Spleen (tissue), 11 donors: ENCODE results near the gene RFX3. TPM values are rescaled to one million over a fixed set of nuclear protein-coding genes. Genes with fewer than 3 reads are reported as not detected.

Source experiments
- DNase-seq: peaks from one replicate; pipeline ENCODE4 v3.0.0-alpha.2; 2020
- H3K27ac ChIP-seq, 8 donors: fragments of 200-600 bp; sonication (generic) in 7 of 8; 1 replicate in 4 of 8; 2 replicates in 4 of 8; pipeline versions ENCODE4 v1.5.0 to v1.8.0; 2016 to 2021; ENCODE audit warnings: inconsistent platforms in 4 of 8, mild to moderate bottlenecking in 4 of 8, moderate library complexity in 1 of 8
- H3K27me3 ChIP-seq, 7 donors: fragments of 200-600 bp; sonication (generic) in 6 of 7; replicated peaks in 1 of 7; 1 replicate in 4 of 7; 2 replicates in 3 of 7; pipeline versions ENCODE4 v1.5.0 to v1.8.0; 2016 to 2021; ENCODE audit warnings: inconsistent platforms in 3 of 7, mild to moderate bottlenecking in 1 of 7
- H3K36me3 ChIP-seq, 6 donors: fragments of 200-600 bp; sonication (generic) in 5 of 6; 1 replicate in 4 of 6; 2 replicates in 2 of 6; pipeline versions ENCODE4 v1.5.0 to v1.8.0; 2016 to 2021; ENCODE audit warnings: inconsistent platforms in 2 of 6
- H3K4me1 ChIP-seq, 6 donors: fragments of 200-600 bp; sonication (generic) in 5 of 6; 1 replicate in 3 of 6; 2 replicates in 3 of 6; pipeline versions ENCODE4 v1.5.0 to v1.8.0; 2016 to 2021; ENCODE audit warnings: inconsistent platforms in 3 of 6
- H3K4me3 ChIP-seq, 8 donors: fragments of 200-600 bp; sonication (generic) in 7 of 8; 1 replicate in 4 of 8; 2 replicates in 4 of 8; pipeline versions ENCODE4 v1.5.0 to v1.8.0; 2016 to 2021; ENCODE audit warnings: inconsistent platforms in 4 of 8, mild to moderate bottlenecking in 4 of 8, moderate library complexity in 2 of 8
- H3K9me3 ChIP-seq, 8 donors: fragments of 200-600 bp; sonication (generic) in 7 of 8; 1 replicate in 4 of 8; 2 replicates in 4 of 8; pipeline versions ENCODE4 v1.5.0 to v1.8.0; 2016 to 2021; ENCODE audit warnings: inconsistent platforms in 4 of 8
- POLR2A ChIP-seq, 3 donors: fragments of 450-650 bp; IDR thresholded peaks; one replicate each; pipeline ENCODE4 v1.5.1; 2017; ENCODE audit warnings: antibody characterized with exemption in 3 of 3, mild to moderate bottlenecking in 1 of 3
- POLR2AphosphoS5 ChIP-seq, 3 donors: sonication (generic); formaldehyde crosslinking; IDR thresholded peaks; one replicate each; pipeline ENCODE4 v1.5.1; 2017; ENCODE audit warnings: antibody characterized with exemption in 3 of 3
- WGBS, 5 donors: extraction: QIAGEN DNeasy Blood & Tissue Kit in 3 of 5; methylation state at CpG; one replicate each; pipeline versions ENCODE4 v1.1.5 to v1.1.7; 2013 to 2018; 5-methylcytosine and 5-hydroxymethylcytosine counted together
- intact Hi-C: fragments of 100-400 bp; cut with DNase I; formaldehyde crosslinking; loops from one replicate; pipeline ENCODE4 v1.15.0; 2023; ENCODE audit warnings: low total_unique reads
- polyA plus RNA-seq, 3 donors: library from polyadenylated mRNA; stranded (reverse); fragments of 200-250 nt; gene quantifications; one replicate each; pipeline ENCODE4 v1.2.1, GENCODE V29; 2013
- total RNA-seq, 7 donors: library from RNA; depleted of rRNA in 3 of 7; stranded (reverse); fragments of >200 nt in 3 of 7; fragmentation: NEBNext Ultra II Directional in 4 of 7; extraction: Animal tissue kit (Norgen Biotek cat#: 25700) in 4 of 7; gene quantifications; one replicate each; pipeline versions ENCODE4 v1.1.0 to v1.2.1, GENCODE V29; 2016 to 2021
- TF ChIP-seq, protein P1 (sequence below), 11 experiments: fragments of 200-600 bp in 7 of 11; fragments of 450-650 bp in 4 of 11; sonication (generic) in 4 of 11; IDR thresholded peaks in 8 of 11; conservative IDR thresholded peaks in 3 of 11; 1 replicate in 7 of 11; 2 replicates in 4 of 11; pipeline versions ENCODE4 v1.4.0 to v1.8.0; 2016 to 2021; ENCODE audit warnings: antibody characterized with exemption in 11 of 11, inconsistent platforms in 4 of 11, mild to moderate bottlenecking in 1 of 11
- donor health status: healthy with polysubstance abuse.
- donor health status: DM: no; HTN: no; CAD: no; lungs with moderate emphysema.
- donor health status: DM: no; HTN: no; CAD: no.
- donor health status: Bipolar disorder and iron deficiency.
- donor health status: healthy.
- donor health status: DM: no; HTN: no; CAD: no.
- donor health status: DM: yes; HTN: yes; CAD: no.

Gene RFX3
- total and polyA plus RNA-seq, 10 donors = 2.5 to 25.9 (median 19.1) TPM

GRCh38 chr9:3243683-3244082 is 282.1 kb downstream of the RFX3 start:
- DNase-seq = no peak
- intact Hi-C loops = loop anchor here (5.0 kb wide), 1 partner anchor 194 kb away; no protein-coding TSS in a partner anchor
- Histone ChIP-seq H3K9me3 (no peaks in the 10 kb centered on the region), H3K36me3 (peaks cover 0 to 43% (median 8%) of the 10 kb centered on the region in 6 donors), H3K27me3 (no peaks in the 10 kb centered on the region), H3K27ac (no peak overlapping the region), H3K4me3 (no peak overlapping the region), H3K4me1 (peaks cover 0 to 35% (median 8%) of the 10 kb centered on the region in 6 donors)
- TF ChIP-seq POLR2AphosphoS5 (IDR thresholded peaks at IDR 0.05) = no peak
- TF ChIP-seq POLR2A (IDR thresholded peaks at IDR 0.05) = no peak
- TF ChIP-seq, protein P1, sequence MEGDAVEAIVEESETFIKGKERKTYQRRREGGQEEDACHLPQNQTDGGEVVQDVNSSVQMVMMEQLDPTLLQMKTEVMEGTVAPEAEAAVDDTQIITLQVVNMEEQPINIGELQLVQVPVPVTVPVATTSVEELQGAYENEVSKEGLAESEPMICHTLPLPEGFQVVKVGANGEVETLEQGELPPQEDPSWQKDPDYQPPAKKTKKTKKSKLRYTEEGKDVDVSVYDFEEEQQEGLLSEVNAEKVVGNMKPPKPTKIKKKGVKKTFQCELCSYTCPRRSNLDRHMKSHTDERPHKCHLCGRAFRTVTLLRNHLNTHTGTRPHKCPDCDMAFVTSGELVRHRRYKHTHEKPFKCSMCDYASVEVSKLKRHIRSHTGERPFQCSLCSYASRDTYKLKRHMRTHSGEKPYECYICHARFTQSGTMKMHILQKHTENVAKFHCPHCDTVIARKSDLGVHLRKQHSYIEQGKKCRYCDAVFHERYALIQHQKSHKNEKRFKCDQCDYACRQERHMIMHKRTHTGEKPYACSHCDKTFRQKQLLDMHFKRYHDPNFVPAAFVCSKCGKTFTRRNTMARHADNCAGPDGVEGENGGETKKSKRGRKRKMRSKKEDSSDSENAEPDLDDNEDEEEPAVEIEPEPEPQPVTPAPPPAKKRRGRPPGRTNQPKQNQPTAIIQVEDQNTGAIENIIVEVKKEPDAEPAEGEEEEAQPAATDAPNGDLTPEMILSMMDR (IDR thresholded peaks at IDR 0.05 in 8 of 11, conservative IDR thresholded peaks at IDR 0.05 in 3 of 11) = no peak
- WGBS, 5 donors = 70 to 82% (median 78%) methylated on average over 4 of the region's 4 CpGs

GRCh38 chr9:3241290-3241689 is 284.5 kb downstream of the RFX3 start:
- H3K9me3 ChIP-seq = no peaks in the 10 kb centered on the region
- no peak overlapping the region for H3K27ac ChIP-seq
- DNase-seq = no peak
- no peak overlapping the region for H3K4me3 ChIP-seq
- no peaks in the 10 kb centered on the region for H3K27me3 ChIP-seq
- WGBS, 5 donors = 58 to 83% (median 66%) methylated on average over 3 of the region's 3 CpGs
- peaks cover 0 to 35% (median 8%) of the 10 kb centered on the region in 6 donors for H3K4me1 ChIP-seq
- peaks cover 0 to 25% (median 1%) of the 10 kb centered on the region in 6 donors for H3K36me3 ChIP-seq
- TF ChIP-seq POLR2A (IDR thresholded peaks at IDR 0.05) (no peak), POLR2AphosphoS5 (IDR thresholded peaks at IDR 0.05) (no peak)
- TF ChIP-seq, protein P1 (IDR thresholded peaks at IDR 0.05 in 8 of 11, conservative IDR thresholded peaks at IDR 0.05 in 3 of 11) = no peak
- intact Hi-C loops = loop anchor here (5.0 kb wide), 1 partner anchor 196 kb away; no protein-coding TSS in a partner anchor

- DNase-seq = peak; percentile 85
- Histone ChIP-seq H3K36me3 (peaks cover 0 to 23% (median 2%) of the 10 kb centered on the region in 6 donors), H3K4me1 (peaks cover 0 to 35% (median 8%) of the 10 kb centered on the region in 6 donors), H3K27me3 (no peaks in the 10 kb centered on the region), H3K27ac (no peak overlapping the region), H3K9me3 (no peaks in the 10 kb centered on the region), H3K4me3 (no peak overlapping the region)
- whole genome bisulfite sequencing, 5 donors = 28 to 49% (median 36%) methylated on average over 3 of the region's 3 CpGs
- TF ChIP-seq POLR2A (IDR thresholded peaks at IDR 0.05) = no peak
- TF ChIP-seq, protein P1 (IDR thresholded peaks at IDR 0.05 in 8 of 11, conservative IDR thresholded peaks at IDR 0.05 in 3 of 11) = peak; percentile 35 to 86 (median 76)
- intact Hi-C loops = loop anchor here (5.0 kb wide), 1 partner anchor 197 kb away; no protein-coding TSS in a partner anchor
These were observed 285.0 kb downstream of the RFX3 start for GRCh38 chr9:3240656-3241268.

DNA sequence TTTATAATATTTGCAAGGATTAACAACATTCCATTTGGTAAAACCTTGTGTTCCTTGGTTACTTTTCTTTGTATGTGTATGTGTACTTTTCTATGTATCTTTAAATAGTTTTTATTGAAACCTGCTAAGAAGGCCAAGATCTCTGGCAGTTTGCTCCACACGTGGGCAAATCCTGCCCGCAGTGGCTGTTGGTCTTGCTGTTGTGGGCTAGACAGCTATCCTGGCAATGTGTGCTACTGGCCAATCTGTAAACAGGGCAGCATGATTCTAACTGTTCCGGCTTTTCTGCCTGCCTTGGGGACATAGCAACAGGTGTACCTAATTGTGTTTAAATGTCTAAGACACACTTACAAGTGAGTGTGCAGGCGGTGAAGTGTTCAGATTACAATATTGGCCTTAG is 286.6 kb downstream of the RFX3 start:
- no peak overlapping the region for H3K27ac ChIP-seq
- no peak overlapping the region for H3K4me3 ChIP-seq
- intact Hi-C loops = no loop called here
- no peak for DNase-seq
- no peaks in the 10 kb centered on the region for H3K9me3 ChIP-seq
- 93 to 96% (median 96%) methylated on average over 4 of the region's 4 CpGs for WGBS, 5 donors
- TF ChIP-seq, protein P1 (IDR thresholded peaks at IDR 0.05 in 8 of 11, conservative IDR thresholded peaks at IDR 0.05 in 3 of 11) = no peak
- no peak for TF ChIP-seq POLR2AphosphoS5 (IDR thresholded peaks at IDR 0.05)
- TF ChIP-seq POLR2A (IDR thresholded peaks at IDR 0.05) = no peak
- H3K36me3 ChIP-seq = peaks cover 0 to 15% (median 5%) of the 10 kb centered on the region in 6 donors
- H3K27me3 ChIP-seq = no peaks in the 10 kb centered on the region
- peaks cover 0 to 29% (median 7%) of the 10 kb centered on the region in 6 donors for H3K4me1 ChIP-seq
